GM12892 (cell line): ENCODE measurements around the gene SENP1.

ENCODE experiments used
- POLR2A ChIP-seq: IDR thresholded peaks from 2 replicates; pipeline ENCODE4 v1.6.1; 2011; ENCODE audit warnings: low read depth, low read length, control low read depth
- POLR2AphosphoS5 ChIP-seq: IDR thresholded peaks from 2 replicates; pipeline ENCODE4 v1.6.1; 2011; ENCODE audit warnings: low read depth, low read length, control low read depth
- TAF1 ChIP-seq: IDR thresholded peaks from 2 replicates; pipeline ENCODE4 v1.6.1; 2011; ENCODE audit warnings: low read depth, mild to moderate bottlenecking, control low read depth, low read length, borderline replicate concordance

DNA sequence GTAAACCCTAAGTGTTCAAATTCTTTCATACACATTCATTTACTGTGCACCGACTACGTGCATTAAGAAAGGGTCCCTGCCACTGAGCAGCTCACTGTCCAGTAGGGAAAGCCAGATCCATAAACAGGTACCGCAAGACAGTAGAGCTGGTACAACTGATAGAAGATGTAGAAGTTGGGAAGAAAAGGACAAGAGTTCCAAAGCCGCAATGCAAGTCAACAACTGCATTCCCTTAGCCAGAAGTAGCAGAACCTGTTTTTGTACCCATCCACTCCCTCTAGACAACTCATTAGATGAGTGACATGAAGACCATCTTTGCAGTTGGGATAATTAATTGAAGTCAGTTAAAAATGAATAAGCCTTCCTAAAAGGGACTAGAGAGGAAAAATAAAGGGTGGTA, 1.3 kb downstream of the SENP1 start:
- TF ChIP-seq POLR2A (no peak), POLR2AphosphoS5 (no peak), TAF1 (no peak)
